ENCODE results near the gene CTR9. TPM values are rescaled to one million over a fixed set of nuclear protein-coding genes. Genes with fewer than 3 reads are reported as not detected.

CTR9 gene
- total RNA-seq, 1 donor from 2014 or later = 38.6 TPM

DNA sequence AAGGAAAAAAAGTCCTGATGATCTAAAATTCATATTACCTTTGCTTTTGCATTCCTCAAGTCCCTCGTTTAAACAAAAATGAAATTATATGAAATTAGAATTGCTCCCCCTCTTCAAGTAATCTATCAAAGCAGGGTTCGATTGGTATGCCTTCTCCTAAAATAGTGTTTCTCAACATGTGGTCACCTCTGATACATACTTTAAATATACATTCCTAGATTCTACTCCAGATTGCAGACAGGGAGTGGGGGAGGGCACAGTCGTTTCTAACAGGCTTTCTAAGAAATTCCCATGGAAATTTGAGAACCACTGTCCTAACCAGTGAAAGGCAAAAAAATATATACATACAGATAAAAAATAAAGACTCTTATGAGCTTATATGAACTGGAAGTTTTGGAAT is 34.9 kb upstream of the CTR9 start:
- Mint-ChIP-seq H3K27ac (no peak overlapping the region), H3K36me3 (ENCODE audit: insufficient read depth) (no peaks in the 10 kb centered on the region), H3K4me1 (ENCODE audit: low read depth) (no peaks in the 10 kb centered on the region), H3K4me3 (ENCODE audit: low read depth) (no peak overlapping the region), H3K9me3 (ENCODE audit: low read depth) (no peaks in the 10 kb centered on the region), H3K27me3 (no peaks in the 10 kb centered on the region)
- DNase-seq (ENCODE audit: low spot score, unreplicated experiment) = no peak
- TF ChIP-seq, protein P1, sequence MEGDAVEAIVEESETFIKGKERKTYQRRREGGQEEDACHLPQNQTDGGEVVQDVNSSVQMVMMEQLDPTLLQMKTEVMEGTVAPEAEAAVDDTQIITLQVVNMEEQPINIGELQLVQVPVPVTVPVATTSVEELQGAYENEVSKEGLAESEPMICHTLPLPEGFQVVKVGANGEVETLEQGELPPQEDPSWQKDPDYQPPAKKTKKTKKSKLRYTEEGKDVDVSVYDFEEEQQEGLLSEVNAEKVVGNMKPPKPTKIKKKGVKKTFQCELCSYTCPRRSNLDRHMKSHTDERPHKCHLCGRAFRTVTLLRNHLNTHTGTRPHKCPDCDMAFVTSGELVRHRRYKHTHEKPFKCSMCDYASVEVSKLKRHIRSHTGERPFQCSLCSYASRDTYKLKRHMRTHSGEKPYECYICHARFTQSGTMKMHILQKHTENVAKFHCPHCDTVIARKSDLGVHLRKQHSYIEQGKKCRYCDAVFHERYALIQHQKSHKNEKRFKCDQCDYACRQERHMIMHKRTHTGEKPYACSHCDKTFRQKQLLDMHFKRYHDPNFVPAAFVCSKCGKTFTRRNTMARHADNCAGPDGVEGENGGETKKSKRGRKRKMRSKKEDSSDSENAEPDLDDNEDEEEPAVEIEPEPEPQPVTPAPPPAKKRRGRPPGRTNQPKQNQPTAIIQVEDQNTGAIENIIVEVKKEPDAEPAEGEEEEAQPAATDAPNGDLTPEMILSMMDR (IDR thresholded peaks at IDR 0.05; ENCODE audit: unreplicated experiment) = no peak

DNA sequence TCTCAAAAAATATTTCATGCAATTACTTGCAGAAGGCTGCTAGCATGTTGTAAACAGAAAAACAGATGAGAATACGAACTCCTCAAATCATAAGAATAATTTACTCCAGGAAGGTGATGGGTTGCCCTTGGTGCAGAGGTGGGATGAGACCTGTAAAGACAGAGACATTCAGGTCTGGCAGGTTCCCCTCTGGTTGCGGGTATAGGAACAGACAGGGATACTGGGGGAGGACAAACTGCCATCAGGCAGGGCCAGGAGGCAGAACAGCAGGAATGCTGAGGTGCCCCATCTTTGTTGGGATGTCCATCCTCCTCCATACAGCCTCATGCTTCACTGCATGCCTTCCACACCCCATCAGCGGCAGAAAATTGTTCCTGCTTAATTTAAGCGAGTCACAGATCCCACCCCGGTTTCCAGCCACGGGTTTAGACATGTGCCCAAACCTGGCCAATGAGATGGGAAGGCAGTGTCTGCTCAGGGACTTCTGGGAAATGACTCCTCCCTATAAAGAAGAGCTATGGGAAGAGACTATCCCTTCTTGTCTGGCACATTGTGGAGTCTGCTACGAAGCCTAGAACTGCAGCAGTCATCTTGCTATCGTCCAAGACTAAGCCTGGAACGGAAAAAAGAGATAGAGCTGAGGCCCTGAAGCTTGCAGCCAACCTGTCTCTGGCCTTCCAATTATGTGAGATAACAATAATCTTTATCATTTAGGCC is 34.3 kb upstream of the CTR9 start:
- H3K4me1 Mint-ChIP-seq (ENCODE audit: low read depth) = no peaks in the 10 kb centered on the region
- DNase-seq (ENCODE audit: low spot score, unreplicated experiment) = no peak
- no peak overlapping the region for H3K27ac Mint-ChIP-seq
- no peaks in the 10 kb centered on the region for H3K36me3 Mint-ChIP-seq (ENCODE audit: insufficient read depth)
- H3K27me3 Mint-ChIP-seq = no peaks in the 10 kb centered on the region
- TF ChIP-seq, protein P1 (IDR thresholded peaks at IDR 0.05; ENCODE audit: unreplicated experiment) = no peak
- no peaks in the 10 kb centered on the region for H3K9me3 Mint-ChIP-seq (ENCODE audit: low read depth)
- H3K4me3 Mint-ChIP-seq (ENCODE audit: low read depth) = no peak overlapping the region

DNA sequence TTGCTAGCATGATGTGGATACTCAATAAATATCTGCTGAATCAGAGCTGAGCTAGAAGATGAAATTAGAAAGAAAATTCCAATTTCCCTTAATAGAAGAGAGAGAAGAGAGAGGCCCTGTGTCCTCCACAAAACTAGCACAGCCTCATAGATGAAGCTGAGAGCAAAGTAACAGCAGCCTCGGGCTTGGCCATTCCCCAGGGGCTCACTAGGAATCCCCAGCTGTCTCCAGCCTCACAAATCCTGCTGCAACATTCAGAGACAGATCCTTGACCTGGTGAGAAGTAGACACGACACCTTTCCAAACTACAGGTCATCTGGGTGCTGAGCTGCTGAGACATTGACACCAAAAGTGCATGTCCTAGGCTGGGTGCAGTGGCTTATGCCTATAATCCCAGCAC is 31.4 kb upstream of the CTR9 start:
- no peak for DNase-seq (ENCODE audit: low spot score, unreplicated experiment)
- H3K4me3 Mint-ChIP-seq (ENCODE audit: low read depth) = no peak overlapping the region
- H3K36me3 Mint-ChIP-seq (ENCODE audit: insufficient read depth) = no peaks in the 10 kb centered on the region
- TF ChIP-seq, protein P1 (IDR thresholded peaks at IDR 0.05; ENCODE audit: unreplicated experiment) = no peak
- no peaks in the 10 kb centered on the region for H3K9me3 Mint-ChIP-seq (ENCODE audit: low read depth)
- H3K27me3 Mint-ChIP-seq = no peaks in the 10 kb centered on the region
- no peak overlapping the region for H3K27ac Mint-ChIP-seq
- no peaks in the 10 kb centered on the region for H3K4me1 Mint-ChIP-seq (ENCODE audit: low read depth)

DNA sequence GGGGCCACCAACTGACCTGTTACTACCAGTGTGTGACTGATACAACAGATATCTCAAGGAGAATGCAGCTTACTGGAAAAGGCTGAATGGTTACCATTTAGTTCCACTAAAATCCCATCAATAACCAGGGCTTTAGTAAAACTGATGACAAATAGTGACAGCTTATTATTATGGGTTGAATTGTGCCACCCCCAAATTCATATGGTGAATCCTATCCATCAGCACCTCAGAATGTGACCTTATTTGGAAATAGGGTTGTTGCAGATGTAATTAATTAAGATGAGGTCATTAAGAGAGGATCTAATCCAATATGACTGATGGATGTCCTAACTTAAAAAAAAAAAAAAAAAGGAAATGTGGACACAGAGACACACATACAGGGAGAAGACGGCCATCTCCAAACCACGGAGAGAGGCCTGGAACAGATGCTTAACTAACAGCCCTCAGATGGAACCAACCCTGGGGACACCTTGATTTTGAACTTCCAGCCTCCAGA is 30.1 kb upstream of the CTR9 start:
- no peaks in the 10 kb centered on the region for H3K4me1 Mint-ChIP-seq (ENCODE audit: low read depth)
- DNase-seq (ENCODE audit: low spot score, unreplicated experiment) = no peak

DNA sequence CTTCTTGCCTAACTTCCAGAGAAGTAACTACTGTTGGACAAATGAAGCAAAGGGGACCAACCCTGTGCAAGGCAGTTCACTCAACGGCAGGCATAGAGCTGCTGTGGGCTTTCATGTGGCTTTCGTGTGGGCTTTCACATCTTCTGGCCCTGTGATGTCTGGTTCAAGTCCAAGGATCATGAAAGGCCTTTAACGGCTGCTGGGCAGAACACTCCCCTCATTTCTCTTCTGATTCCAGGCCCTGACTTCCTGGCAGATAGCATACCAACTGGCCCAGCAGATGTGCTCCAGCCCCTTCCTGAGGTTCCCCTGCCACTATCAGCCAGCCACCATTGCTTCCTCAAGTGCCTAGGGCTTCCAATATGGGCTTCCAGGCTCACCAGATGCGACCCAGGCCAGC is 28.7 kb upstream of the CTR9 start:
- DNase-seq (ENCODE audit: low spot score, unreplicated experiment) = no peak
- H3K27ac Mint-ChIP-seq = no peak overlapping the region
- no peaks in the 10 kb centered on the region for H3K4me1 Mint-ChIP-seq (ENCODE audit: low read depth)
- TF ChIP-seq, protein P1 (IDR thresholded peaks at IDR 0.05; ENCODE audit: unreplicated experiment) = no peak
- H3K4me3 Mint-ChIP-seq (ENCODE audit: low read depth) = no peak overlapping the region
- no peaks in the 10 kb centered on the region for H3K27me3 Mint-ChIP-seq
- no peaks in the 10 kb centered on the region for H3K36me3 Mint-ChIP-seq (ENCODE audit: insufficient read depth)
- H3K9me3 Mint-ChIP-seq (ENCODE audit: low read depth) = no peaks in the 10 kb centered on the region

More for the DNA sequence above, 30.1 kb upstream of the CTR9 start:
- H3K9me3 Mint-ChIP-seq (ENCODE audit: low read depth) = no peaks in the 10 kb centered on the region
- no peak overlapping the region for H3K27ac Mint-ChIP-seq
- H3K27me3 Mint-ChIP-seq = no peaks in the 10 kb centered on the region
- no peaks in the 10 kb centered on the region for H3K36me3 Mint-ChIP-seq (ENCODE audit: insufficient read depth)
- TF ChIP-seq, protein P1 (IDR thresholded peaks at IDR 0.05; ENCODE audit: unreplicated experiment) = no peak
- no peak overlapping the region for H3K4me3 Mint-ChIP-seq (ENCODE audit: low read depth)

Data from progenitor cell of endocrine pancreas (in vitro differentiated cells).